AG09309 (cell line): ENCODE measurements around the gene AGPAT2.

Experiments used
- DNase-seq: peaks from one replicate; pipeline ENCODE4 v3.0.0-alpha.2; 2010; ENCODE audit warnings: low read depth
- H3K4me3 ChIP-seq: 2 replicates; pipeline ENCODE4 v1.5.1; 2011; ENCODE audit warnings: mild to moderate bottlenecking, low read depth, low read length, moderate library complexity; ENCODE audit not compliant: control insufficient read depth
- TF ChIP-seq, protein P1 (sequence below): IDR thresholded peaks from 2 replicates; pipeline ENCODE4 v1.5.1; 2011; ENCODE audit warnings: mild to moderate bottlenecking, low read depth, low read length, inconsistent platforms; ENCODE audit not compliant: insufficient read depth, control insufficient read depth; ENCODE audit errors: missing control alignments

AGPAT2 gene

DNA sequence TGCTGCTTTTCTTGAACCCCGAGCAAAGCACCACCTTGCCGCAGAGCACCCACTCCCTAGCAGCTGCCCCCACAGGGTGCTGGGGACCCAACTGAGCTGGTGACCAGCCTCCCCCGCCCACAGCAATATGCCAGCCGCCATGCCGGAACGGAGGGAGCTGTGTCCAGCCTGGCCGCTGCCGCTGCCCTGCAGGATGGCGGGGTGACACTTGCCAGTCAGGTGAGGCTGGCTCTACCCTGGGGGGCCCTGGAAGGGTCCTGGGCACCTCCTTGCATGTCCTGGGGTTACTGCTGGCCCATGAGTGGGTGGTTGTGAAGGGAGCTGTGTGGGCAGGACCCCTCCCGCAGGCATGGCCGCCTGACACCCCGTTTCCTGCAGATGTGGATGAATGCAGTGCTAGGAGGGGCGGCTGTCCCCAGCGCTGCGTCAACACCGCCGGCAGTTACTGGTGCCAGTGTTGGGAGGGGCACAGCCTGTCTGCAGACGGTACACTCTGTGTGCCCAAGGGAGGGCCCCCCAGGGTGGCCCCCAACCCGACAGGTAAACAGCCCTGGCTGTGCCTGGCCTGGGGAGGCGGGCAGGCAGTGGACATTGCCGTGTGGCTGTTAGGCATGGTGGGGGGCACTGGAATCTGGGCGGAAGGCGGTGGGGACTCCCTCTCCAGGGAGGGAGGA is 17.3 kb downstream of the AGPAT2 start:
- H3K4me3 ChIP-seq: no peak overlapping the region
- TF ChIP-seq, protein P1, sequence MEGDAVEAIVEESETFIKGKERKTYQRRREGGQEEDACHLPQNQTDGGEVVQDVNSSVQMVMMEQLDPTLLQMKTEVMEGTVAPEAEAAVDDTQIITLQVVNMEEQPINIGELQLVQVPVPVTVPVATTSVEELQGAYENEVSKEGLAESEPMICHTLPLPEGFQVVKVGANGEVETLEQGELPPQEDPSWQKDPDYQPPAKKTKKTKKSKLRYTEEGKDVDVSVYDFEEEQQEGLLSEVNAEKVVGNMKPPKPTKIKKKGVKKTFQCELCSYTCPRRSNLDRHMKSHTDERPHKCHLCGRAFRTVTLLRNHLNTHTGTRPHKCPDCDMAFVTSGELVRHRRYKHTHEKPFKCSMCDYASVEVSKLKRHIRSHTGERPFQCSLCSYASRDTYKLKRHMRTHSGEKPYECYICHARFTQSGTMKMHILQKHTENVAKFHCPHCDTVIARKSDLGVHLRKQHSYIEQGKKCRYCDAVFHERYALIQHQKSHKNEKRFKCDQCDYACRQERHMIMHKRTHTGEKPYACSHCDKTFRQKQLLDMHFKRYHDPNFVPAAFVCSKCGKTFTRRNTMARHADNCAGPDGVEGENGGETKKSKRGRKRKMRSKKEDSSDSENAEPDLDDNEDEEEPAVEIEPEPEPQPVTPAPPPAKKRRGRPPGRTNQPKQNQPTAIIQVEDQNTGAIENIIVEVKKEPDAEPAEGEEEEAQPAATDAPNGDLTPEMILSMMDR: no peak
- no peak for DNase-seq

DNA sequence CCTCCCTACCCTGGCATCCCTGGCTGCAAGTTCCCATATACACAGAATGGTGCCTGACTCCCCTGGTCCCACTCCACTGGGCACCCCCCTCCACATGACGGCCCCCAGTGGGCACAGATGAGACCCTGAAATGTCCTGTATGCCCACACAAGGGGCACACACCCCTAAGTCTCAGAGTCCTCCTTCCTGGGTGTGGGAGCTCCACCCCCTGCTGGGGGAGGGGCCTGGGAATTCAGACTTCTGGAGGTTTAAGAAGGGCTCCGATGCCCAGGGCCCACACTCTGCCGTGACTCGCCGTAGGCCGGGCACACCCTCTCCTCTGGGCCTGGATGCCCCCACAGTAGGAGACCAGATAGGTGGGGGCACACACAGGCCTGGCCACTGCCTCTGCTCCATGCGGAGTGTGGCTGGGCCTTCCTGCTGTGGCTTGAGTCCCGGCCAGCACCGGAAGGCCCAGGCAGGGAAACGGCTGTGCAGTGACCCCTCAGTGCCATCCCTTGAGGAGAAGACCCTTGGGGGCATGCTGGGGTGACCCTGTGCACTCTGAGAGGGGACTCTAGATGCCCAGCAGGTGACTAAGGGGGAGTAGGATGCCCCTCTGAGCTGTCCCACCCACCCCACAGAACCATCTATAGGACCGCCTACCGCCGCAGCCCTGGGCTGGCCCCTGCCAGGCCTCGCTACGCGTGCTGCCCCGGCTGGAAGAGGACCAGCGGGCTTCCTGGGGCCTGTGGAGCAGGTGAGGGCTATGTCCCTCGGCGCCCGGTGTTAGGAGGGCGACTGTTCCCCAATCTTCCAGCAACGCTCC is 18.1 kb downstream of the AGPAT2 start:
- no peak for DNase-seq
- TF ChIP-seq, protein P1: no peak
- H3K4me3 ChIP-seq: no peak overlapping the region

DNA sequence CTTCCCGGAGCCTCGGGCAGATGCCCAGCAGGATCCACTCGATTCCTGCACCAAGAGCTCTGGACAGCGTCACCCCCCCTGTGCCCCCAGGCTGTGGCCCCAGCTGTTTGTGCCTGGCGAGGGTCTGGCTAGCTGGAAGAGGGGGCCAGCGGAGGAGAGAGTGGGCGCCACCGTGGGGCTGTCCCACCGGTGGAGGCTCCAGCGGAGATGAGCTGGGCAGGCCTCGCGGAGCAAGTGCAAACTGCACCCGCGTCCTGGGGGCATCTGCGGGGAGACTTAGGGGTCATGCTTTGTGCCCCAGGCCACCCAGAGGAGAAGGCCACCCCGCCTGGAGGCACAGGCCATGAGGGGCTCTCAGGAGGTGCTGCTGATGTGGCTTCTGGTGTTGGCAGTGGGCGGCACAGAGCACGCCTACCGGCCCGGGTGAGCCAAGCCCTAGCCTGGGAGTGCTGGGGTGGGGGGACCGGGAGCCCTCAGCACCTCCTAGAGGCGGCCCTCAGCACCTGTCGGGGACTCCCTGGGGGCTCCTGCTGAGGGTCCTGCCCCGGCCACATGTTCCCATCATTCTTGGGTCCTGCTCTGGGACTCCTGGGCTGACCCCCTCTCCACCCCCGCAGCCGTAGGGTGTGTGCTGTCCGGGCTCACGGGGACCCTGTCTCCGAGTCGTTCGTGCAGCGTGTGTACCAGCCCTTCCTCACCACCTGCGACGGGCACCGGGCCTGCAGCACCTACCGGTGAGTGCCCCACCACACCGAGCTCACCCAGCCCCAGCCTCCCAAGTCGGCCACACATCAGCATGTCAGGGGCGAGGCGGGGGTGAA is 19.1 kb downstream of the AGPAT2 start:
- TF ChIP-seq, protein P1: no peak
- DNase-seq: no peak
- H3K4me3 ChIP-seq: no peak overlapping the region

DNA sequence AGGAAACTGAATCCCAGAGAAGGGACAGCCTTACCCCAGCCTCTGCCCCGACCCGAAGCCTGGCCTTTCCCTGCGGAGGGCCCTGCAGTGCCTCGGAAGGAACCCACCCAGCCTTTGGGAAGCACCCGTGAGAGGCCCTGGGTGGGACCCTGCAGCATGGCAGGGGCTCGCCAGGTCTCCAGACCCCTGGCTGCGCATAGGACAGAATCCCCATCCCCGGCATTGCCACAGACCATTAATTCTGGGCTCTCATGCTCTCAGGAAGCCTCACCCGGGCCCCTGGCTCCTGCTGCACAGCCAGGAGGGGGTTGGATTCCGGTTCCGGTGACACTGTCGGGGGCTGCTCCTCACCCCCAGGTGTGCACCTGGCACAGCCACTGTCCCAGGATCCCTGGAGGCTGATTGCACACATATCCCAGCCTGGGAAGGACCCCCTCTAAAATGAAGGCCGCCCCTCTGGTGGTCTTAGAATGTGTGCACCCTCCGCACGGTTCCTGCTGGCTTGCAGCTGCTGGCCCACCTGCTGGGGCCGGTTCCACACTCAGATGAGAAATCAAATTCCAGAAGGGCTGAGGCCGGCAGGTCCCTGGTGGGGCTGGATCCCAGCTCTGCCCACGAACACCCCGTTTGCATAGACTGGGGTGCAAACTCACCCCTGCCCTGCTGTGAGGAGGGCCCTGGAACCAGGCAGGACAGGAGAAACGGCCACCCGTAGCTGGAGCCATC is 19.9 kb downstream of the AGPAT2 start:
- no peak overlapping the region for H3K4me3 ChIP-seq
- no peak for DNase-seq
- TF ChIP-seq, protein P1: no peak

DNA sequence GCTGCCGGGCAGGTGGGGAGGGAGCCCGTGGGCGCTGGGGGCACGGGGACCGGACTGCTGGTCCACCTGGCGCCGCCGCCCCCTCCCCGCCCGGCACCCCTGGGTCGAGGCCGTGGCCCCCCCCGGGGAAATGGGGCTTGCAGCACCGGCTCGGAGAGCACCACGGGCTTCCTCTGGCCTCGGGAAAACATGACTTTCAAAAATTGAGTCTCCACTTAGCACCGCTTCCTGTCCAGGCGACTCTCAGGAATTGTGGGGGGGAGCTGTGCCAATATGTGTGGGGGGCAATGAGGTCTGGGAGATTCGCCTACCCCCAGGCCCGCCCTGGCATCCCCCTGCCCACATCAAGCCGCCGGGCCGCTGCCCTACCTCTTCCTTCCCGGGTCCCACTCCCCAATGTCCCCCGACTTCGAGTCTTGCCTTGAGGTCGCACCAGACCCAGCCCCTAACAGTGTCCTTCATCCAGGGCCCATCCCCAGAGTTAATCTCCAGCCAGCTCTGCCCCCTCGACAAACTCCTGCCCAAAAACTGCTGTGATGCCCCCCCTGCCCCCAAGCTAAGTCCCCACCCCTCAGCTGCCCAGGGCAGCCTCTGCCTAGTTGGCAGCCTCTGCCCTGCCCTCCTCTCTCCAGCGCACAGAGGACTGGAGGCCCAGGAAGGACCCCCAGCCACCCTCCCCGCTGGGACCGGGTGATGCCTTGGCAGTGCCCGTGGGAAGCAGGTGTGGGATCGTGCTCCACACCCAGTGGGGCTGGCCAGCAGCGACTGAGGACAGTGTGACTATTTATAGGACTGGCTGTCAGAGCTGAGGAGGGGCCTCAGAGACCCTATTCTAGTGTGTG is 20.7 kb downstream of the AGPAT2 start:
- no peak overlapping the region for H3K4me3 ChIP-seq
- TF ChIP-seq, protein P1: no peak
- DNase-seq: no peak
